HG03159 (cell line): Measurements from ENCODE around the gene RAB1B.
A peak's percentile ranks its signal among the peaks of the same experiment; 100 is the strongest.

Experiments used
- ATAC-seq: cut with Tn5 transposase; IDR thresholded peaks from one replicate; pipeline ENCODE4 v1.9.1; 2021; ENCODE audit warnings: mild to moderate bottlenecking, moderate library complexity; ENCODE audit not compliant: unreplicated experiment

The RAB1B gene

DNA sequence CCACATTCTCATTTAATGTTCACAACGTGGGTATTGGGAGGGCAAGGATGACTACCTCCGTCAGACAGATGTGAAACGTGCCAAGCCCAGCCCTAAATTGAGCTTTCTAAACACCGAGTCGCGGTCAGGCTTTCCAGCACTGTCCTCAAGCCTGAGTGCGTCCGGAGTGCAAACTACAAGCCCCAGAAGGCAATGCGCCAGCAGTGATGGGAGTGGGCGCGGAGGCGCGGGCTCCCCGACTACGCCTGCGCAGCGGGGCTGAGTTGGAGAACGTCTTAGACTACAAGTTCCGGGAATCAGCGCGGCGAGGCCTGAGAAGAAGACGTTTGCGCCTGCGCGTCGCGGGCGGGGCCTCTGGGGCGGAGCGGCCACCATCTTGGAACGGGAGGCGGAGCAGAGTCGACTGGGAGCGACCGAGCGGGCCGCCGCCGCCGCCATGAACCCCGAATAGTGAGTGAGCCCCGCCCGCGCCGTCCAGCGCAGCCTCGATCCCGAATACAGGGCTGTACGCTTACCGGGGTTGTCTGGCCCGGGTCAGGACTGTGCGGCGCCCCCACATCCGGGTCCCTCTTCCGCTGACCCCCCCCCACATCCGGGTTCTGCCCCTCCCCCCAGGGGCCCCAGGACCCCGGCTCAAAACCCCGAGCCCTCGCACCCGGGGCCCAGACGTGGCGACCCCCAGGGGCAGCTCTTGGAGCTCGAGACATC is at the start of gene RAB1B:
RAB1B (plus strand) TSS at position 396 of the 708 bp plus-strand sequence; CDS start at position 437, 41 bp downstream.
- ATAC-seq: peak; percentile 76

DNA sequence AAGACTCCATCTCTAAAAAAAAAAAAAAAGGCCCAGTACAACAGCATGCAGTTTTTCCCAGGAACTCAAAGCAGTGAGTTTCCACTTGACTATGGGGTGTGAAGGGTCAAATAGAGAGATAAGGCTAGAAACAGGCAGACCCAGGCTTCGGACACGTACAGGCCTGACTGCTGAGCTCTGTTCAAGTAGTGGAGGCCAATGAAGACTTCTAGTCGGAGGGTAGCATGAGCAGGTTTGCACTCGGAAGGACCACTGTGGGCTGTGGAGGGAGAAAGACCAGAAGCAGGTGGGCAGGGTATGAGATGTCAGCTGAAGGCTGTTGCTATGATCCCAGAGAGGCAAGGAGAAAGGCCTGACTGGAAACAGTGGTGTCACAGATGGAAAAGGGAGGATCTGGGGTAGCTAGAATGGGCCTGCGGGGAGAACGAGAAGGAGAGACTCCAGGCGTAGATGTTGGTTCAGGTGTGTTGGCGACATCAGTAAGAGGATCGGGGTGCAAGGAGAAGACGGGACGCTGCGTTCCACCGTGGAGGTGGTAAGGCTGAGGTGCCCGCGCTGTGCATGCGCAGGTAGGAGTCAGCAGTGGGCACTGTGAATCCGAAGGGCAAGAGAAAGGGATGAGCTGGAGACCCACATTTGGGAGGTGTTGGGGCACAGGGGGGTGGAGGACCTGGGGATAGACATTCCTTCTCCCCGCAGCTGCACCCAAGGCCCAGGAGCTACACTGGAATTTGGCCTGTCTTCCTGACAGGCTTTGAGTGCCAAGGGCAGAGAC is 49.4 kb upstream of the RAB1B start:
- no peak for ATAC-seq

DNA sequence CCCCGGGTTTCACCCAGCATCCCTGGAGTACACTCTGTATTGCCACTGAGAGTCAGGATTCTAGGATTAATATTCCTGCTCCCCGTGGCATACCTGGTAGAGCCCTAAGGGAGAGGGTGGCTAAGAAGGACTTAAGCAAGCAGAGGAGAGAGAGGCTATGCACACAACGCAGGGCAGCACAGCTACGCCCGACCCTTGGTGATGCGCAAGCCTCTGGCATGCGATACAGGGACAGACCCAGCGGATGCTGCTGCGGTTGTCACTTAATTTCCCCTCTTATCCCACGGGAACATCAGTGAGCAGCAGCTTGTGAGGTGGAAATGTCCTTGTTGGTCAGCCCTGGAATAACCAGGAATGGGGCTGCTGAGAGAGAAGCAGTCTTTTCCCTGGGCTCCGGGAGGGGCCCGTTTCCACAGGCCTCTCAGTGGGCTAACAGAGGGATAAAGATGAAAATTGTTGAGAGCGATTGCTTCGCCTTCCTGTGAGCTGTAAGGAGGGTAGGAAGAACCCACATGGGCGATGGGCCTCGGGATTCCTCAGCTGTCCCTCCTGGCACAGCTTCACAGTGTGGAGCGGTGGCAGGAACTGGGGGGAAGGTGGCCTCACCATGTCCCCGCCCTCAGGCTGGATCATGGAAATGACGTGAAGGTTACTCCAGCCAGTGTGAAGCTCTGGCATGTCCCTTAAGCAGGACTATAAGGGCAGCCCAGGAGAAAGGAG is 48.4 kb upstream of the RAB1B start:
- ATAC-seq: no peak

DNA sequence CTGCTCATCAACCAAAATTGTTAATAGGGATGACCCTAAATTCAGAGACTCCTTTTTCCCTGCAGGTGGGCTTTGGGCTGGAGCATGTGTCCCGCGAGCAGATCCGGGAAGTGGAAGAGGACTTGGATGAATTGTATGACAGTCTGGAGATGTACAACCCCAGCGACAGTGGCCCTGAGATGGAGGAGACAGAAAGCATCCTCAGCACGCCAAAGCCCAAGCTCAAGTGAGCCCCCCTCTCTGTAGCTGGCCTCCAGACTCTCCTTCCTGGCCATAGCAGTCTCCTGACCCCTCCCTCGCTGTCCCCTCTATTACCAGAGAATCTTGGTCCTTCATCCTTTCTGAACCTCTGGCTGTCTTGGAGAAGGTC is 47.9 kb upstream of the RAB1B start:
- no peak for ATAC-seq

DNA sequence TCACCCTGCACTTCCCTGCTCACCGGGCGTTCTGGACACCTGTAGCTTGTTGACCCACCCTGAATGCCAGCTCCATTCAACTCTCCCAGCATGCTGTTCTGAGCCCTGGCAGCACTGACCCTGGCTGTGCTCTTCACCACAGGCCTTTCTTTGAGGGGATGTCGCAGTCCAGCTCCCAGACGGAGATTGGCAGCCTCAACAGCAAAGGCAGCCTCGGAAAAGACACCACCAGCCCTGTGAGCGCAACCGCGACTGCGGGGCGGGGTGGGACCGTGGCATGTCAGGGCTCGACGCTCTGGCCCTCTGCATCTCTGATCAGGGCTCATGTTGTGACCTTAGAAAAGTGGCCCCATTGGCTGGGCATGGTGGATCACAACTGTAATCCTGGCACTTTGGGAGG is 47.4 kb upstream of the RAB1B start:
- no peak for ATAC-seq

DNA sequence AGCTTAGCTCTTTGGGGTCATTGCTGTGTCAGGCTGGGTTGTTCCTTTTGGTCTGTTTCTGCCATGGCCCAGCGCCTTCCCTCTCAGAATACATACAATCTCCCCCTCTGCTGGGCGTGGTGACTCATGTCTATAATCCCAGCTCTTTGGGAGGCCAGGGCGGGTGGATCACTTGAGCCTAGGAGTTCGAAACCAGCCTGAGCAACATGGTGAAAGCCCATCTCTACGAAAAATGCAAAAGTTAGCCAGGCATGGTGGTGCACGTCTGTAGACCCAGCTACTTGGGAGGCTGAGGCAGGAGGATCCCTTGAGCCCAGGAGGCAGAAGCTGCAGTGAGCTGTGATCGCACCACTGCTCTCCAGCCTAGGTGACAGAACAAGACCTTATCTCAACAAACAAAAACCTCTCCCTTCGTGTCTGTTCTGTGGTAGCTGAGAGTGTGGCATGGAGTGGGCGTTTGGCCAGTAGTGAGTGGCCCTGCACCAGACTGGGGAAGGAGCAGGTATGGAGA is 46.7 kb upstream of the RAB1B start:
- no peak for ATAC-seq

DNA sequence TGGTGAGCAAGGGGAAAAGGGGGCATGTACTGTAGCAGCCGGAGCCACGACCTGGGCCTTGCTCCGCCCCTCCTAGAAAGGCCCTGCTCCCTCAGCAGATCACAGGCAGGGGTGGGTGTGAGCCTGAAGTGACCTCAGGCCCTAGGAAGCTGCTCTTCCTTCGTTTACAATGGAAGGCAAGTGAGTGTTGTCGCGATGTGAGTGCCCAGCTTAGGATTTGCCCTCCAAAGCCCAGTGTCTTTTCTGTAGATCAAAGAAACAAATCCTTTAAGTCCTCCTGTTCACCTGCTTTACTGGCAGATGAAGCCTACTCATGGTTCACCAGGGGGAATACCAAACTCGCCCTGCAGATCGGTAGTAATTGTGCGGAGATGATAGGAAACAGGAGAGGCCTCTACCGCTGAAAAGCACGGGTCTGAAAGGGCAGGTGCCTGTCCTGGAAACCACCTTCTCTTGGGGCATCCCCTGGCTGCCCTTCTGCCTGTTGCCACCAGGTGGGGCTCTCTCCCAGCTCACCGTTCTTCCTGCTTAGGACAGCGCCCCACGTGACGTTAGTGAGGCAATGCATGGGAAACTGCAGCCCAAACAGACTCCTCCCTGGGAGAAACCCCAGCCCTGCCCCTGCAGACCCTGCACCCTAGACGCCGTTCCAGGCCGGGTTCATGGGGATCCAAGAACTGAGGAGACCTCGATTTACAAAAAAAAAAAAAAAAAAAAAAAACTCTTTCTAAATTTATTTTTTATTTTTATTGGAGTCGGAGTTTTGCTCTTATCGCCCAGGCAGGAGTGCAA is 45.9 kb upstream of the RAB1B start:
- peak; percentile 89 for ATAC-seq

DNA sequence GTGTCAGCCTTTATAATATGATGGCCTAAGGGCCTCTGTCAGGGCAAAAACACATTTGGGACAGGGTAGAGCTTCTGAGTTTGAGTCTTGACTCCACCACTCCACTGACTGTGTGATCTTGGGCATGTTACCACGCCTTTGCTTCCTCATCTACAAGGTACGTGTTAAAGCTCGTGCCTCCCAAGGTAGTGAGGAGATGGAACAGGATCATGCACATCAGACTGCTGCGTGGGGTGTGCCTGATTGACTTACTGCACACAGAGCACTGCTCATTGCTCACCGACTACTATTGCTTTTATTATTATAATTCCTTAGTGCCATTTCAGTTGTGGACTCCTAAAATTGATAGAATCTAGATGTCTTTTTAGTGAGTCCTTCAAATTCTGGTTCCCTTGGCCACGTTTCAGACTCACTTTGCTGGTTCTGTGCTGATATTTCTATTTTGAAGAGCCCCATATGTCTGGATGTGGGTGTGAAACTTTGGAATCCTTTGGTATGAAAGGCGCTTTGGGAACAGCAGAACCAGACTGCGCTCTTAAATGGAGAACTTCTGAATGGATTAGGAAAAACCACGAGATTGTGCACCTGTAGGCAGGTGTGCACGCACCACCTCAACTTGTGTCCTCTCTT is 44.1 kb upstream of the RAB1B start:
- no peak for ATAC-seq

DNA sequence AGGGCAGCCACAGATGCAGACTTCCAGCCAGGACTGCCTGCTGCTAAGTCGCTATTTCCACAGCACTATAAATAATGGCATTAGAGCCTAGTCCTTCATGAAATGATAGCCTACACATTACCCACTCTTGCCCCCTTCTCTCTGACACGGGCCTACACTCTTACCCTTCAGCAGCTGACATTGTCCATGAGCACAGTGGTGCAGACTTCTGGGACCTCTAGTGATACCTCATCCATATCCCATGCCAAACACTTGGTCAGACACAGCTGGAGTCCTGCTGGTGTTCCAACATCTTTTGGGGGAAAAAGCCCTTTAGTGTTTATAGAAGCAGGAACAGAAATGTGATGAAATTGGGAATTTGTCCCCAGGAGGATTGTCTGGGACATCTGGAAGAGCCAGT is 43.4 kb upstream of the RAB1B start:
- no peak for ATAC-seq

DNA sequence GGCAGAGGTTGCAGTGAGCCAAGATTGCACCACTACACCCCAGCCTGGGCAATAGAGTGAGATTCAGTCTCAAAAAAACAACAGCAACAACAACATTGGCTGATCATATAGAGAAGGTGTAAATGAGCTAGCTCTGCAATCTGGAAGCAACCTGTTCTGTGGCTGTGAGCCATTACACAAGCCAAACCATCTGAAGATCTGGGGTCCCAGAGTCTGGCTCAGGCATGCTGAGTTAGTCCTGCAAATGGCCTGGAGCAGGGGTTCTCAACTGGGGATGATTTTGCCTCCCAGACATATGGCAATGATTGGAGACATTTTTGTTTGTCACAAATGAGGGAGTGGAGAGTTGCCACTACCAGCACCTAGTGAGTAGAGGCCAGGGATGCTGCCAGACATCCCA is 42.3 kb upstream of the RAB1B start:
- ATAC-seq: no peak

DNA sequence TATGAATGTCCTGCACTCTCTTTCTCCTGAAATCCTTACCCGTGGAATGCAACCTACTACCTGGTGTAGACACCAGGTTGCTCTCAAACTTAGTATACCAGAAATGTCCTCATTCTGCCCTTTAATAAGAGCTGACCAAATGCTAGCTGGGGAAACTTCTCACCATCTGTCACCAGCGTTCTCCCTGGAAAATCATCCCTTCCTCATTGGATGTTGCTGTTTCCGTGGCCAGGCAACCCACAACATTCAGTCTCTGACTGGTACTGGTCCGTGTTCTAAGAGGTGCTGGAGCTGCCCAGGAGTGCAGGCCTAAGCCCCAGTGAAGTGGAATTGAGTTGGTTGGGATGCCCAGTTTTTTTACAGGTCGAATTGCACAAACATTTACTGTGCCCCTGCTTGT is 40.7 kb upstream of the RAB1B start:
- no peak for ATAC-seq

DNA sequence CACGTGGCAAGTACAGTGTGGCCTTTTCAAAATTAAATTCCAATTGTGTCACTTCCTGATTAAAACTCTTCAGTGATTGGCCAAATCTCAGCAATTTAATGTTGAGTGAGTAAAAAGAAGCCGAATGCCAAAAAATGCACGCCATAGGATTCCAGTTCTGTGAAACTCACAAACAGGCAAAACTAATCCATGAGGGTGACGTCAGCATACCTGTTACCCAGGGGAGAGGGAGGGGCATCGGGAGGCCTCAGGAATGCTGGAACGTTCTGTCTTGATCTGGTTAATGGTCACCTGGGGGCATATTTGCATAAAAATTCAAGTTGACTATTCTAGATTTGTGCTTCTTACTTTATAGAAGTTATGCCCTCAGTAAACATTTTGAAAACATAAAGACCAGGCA is 39.9 kb upstream of the RAB1B start:
- no peak for ATAC-seq

DNA sequence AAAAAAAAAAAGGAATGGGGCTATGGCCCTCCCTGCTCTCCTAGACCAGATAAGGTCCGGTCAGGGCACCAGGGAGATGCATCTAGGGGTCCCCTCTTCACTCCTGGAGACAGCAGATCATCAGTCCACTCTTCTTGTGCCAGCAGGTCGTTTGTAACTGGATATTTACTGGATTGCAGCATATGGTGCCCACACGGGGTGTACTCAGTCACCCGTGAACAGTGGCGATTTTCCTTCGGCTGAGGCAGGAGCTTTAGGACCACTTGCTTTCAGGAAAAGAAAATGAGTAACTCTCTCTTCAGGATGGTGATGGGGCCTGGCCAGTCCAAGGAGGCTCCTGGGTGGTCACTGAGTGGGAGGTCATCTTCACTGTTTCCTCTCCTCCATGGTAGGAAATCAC is 38.3 kb upstream of the RAB1B start:
- no peak for ATAC-seq

DNA sequence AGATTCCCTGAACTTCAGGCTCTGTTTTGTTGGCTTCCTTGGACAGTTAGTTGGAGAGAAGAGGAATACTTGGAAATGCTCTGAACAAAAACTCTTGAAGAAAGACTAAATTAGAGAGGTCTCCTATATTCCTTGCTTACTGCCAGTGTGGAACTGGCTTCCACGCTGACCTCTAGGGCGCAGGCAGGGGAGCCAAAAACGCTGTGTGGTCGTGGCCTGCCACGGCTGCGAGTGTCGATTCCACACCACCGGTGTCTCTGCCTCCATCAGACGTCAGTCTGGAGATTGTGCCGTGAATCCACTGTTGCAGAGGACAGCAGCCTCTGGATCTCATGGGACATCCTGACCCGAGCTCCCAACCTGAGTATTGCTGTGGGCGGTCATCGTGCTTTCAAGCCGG is 37.5 kb upstream of the RAB1B start:
- ATAC-seq: no peak

DNA sequence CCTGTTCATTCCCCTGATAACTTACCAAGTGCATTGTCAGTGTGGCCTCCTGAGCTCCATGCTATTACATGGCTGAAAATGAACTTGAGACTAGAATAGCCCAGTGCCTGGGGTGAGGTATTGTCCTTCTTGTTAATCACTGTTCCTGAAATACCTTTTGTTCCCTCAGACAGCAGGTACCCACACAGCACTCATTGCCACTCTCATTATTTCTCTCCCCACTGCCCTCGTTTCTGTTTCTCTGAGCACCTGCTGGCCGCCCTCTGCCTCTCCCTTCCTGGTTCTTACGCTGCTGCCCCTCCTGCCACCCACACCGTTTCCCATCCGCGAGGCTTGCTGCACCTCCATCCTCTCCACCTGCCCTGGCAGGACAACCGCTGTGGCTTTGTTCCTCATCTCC is 36.9 kb upstream of the RAB1B start:
- no peak for ATAC-seq

DNA sequence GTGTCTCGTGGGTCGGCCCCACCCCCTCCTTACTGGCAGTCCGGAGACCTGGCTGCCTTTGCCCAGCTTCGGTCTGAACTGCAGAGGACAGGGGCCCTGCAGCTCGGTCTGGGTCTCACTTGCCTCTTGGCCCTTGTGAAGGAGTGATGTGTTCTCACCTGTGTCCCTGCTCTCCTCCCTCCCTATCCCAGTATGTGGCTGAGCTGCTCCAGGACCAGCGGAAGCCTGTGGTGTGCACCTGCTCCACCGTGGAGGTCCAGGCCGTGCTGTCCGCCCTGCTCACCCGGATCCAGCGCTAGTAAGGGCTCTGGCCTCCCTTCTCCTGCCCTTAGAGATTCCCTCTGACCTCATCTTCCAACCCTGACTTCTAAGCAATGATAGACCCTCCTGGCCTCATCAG is 35.7 kb upstream of the RAB1B start:
- no peak for ATAC-seq

DNA sequence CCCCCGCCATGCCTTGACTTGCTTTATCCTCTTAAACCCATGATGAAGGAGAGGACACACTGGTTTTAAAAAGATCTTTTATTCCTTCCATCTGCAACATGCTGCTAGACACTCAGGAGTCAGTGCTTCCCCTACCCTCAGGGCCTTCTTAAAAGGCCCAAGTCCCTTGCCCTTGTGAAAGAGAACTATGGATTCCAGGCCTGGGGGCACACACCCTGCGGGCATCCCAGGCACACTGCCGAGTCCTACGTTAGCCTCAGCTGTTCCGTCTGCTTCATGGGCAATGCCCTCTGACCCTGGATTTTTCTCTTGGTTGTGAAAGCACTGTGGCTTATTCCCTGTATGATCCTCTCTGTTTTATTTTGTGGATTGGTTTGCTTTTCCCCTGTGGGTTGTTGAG is 35.1 kb upstream of the RAB1B start:
- ATAC-seq: no peak

DNA sequence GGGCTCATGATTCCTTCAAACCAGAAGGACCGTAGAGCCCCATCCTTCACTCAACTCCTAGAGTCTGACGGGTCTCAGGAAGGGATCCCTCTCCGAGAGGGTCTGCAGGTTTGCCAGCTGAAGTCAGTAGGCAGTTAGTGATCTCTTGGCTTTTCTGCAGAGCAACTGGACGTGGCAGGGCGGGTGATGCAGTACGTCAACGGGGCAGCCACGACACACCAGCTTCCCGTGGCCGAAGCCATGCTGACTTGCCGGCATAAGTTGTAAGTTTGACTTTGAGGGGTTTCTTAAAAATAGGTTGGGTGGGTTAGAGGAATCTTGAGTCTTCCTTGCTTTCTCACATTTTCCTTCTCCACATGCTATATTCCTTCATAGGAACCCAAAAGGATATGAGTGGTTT is 33.3 kb upstream of the RAB1B start:
- ATAC-seq: no peak

DNA sequence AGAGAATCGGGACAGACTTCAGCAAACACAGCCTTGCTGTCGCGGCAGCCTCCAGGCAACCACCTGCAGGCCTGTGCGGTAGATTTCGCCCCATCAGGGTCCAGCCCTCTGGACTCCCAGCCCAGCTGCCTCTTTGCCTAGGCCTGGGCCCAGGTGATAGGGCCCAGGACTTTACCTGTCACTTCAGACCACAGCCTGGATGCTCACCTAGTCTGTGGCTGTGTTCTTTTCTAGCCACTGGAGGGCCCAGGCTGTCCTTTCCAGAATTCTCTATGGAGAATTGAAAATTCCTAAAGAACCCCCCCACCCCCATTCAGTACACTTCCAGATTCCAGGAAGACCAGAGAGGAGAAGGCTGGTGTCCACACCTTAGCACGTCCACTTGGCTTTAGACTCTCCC is 30.6 kb upstream of the RAB1B start:
- no peak for ATAC-seq

DNA sequence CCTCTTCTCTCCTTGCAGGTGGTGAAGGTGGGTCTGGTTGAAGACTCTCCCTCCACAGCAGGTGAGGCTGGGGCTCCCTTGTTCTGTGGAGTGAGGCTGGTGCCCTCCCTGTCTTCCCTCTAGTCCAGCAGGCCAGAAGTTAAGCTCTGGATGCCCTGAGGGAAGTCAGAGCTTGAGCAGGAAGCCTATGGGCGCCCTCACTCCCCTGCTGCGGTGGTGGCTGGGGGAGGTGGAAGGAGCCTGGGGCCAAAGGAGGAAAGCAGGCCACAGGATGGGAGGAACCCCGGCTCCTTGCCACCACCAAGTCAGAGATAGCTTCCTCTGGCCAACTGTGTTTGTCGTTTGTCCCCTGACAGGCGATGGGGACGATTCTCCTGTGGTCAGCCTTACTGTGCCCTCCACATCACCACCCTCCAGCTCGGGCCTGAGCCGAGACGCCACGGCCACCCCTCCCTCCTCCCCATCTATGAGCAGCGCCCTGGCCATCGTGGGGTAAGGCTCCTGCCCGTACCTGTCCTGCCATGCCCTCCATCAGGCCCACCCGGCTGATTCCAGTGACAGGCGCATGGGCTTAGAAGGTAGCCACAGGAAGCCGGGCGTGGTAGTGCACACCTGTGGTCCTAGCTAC is 29.5 kb upstream of the RAB1B start:
- no peak for ATAC-seq
